NT2/D1 (cell line): Measurements from ENCODE around the gene GID8.

Source experiments
- SUZ12 ChIP-seq: IDR thresholded peaks from 2 replicates; pipeline ENCODE4 v1.6.1; 2011; ENCODE audit not compliant: insufficient read length, insufficient read depth; ENCODE audit errors: extremely low read depth
- YY1 ChIP-seq: IDR thresholded peaks from 2 replicates; pipeline ENCODE4 v1.6.1; 2011; ENCODE audit not compliant: insufficient read length, insufficient read depth
- ZNF274 ChIP-seq: IDR thresholded peaks from 2 replicates; pipeline ENCODE4 v1.6.1; 2011; ENCODE audit warnings: mild to moderate bottlenecking, low read depth, low read length

DNA sequence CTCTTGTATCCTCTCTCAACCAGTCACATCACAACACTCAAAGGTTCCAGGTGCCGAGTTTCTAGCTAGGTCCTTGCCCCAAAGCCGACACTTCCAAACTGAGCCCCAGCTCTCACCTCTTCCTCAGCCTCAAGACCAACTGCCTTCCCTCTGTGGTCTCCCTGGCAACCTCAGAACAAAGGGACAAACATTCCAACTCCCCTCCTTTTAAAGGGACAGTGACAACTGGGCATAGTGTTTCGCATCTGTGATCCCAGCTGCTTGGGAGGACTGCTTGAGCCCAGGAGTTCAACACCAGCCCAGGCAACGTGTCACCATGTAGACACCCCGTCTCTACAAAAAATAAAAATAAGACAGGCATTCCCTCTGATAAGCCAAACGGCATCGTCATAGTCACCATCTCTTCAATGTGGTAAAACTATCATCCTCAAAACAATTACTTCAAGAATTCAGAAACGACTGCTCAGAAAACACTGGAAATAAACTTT is 22.9 kb upstream of the GID8 start:
- TF ChIP-seq ZNF274 (no peak), YY1 (no peak), SUZ12 (no peak)
